Lower lobe of right lung (tissue), 2 donors: ENCODE data around the gene IFIT1B. TPM values are rescaled to one million over a fixed set of nuclear protein-coding genes. Genes with fewer than 3 reads are reported as not detected.
"Not testable (repeated sequence)": the region's sequence is repeated elsewhere in the genome, so short reads cannot be mapped to it uniquely, and the experiment has no call there.

Experiments used
- ATAC-seq, 2 donors: fragments of 200-7000 bp; cut with Tn5 transposase; one replicate each; pipeline ENCODE4 v1.9.1; 2020 to 2022; ENCODE audit warnings: mild to moderate bottlenecking in 2 of 2, moderate library complexity in 2 of 2
- DNase-seq: peaks from one replicate; pipeline ENCODE4 v3.0.0-alpha.2; 2020
- H3K27ac ChIP-seq: fragments of 200-600 bp; one replicate; pipeline ENCODE4 v1.8.0; 2022
- H3K27me3 ChIP-seq: fragments of 200-600 bp; one replicate; pipeline ENCODE4 v1.8.0; 2022; ENCODE audit warnings: low read depth
- H3K36me3 ChIP-seq: fragments of 200-600 bp; one replicate; pipeline ENCODE4 v1.8.0; 2022; ENCODE audit warnings: mild to moderate bottlenecking
- H3K4me1 ChIP-seq: fragments of 200-600 bp; one replicate; pipeline ENCODE4 v1.8.0; 2022
- H3K4me3 ChIP-seq: fragments of 200-600 bp; one replicate; pipeline ENCODE4 v1.8.0; 2022; ENCODE audit warnings: mild to moderate bottlenecking
- H3K9me3 ChIP-seq: fragments of 200-600 bp; one replicate; pipeline ENCODE4 v1.8.0; 2022
- CTCF ChIP-seq: fragments of 200-600 bp; IDR thresholded peaks from one replicate; pipeline ENCODE4 v1.8.0; 2022; ENCODE audit warnings: antibody characterized with exemption, mild to moderate bottlenecking
- intact Hi-C: fragments of 100-400 bp; cut with DNase I; formaldehyde crosslinking; loops from one replicate; pipeline ENCODE4 v1.11.0; 2022
- long read RNA-seq: library from polyadenylated mRNA; unstranded; transcript quantifications from one replicate; pipeline ENCODE4 v2.0.0, GENCODE V29; 2021
- total RNA-seq: library from RNA; stranded (reverse); fragmentation: NEBNext Ultra II Directional; extraction: Animal tissue kit (Norgen Biotek cat#: 25700); gene quantifications from one replicate; pipeline ENCODE4 v1.2.1, GENCODE V29; 2021
- donor health status: DM: no; HTN: yes; CAD: no; lungs with severe emphysema.

The IFIT1B gene, protein sequence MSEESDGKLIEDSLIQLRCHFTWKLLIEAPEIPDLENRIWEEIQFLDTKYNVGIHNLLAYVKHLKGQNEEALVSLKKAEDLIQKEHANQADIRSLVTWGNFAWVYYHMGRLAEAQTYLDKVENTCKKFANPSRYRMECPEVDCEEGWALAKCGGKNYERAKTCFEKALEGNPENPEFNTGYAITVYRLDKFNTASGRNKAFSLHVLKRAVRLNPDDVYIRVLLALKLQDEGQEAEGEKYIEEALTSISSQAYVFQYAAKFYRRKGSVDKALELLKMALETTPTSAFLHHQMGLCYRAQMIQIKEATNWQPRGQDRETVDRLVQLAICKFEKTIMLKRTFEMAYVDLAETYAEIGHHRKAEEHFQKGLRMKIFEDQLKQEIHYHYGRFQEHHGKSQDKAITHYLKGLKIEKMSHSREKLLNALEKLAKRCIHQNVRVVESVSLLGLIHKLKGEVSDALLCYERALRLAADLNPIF
- not detected for total RNA-seq
- long read RNA-seq, partial matches to known transcripts: 0 of 1 reads
- long read RNA-seq, other reads (novel, unspliced or antisense): 1 of 1 reads

GRCh38 chr10:89377705-89378637, at the start of gene IFIT1B:
Gene IFIT1B, plus strand, starts transcription at chr10:89378056. Its CDS starts 80 bp downstream, at chr10:89378136.
- peaks cover 26% of the 10 kb centered on the region for H3K4me1 ChIP-seq
- H3K9me3 ChIP-seq: no peaks in the 10 kb centered on the region
- no peaks in the 10 kb centered on the region for H3K36me3 ChIP-seq
- no peak for ATAC-seq
- H3K27me3 ChIP-seq: no peaks in the 10 kb centered on the region
- no peak within 1 kb of the TSS for H3K4me3 ChIP-seq
- TF ChIP-seq CTCF: no peak
- intact Hi-C loops: no loop called here
- no peak within 1 kb of the TSS for H3K27ac ChIP-seq
- DNase-seq: no peak

GRCh38 chr10:89329151-89329550, 48.7 kb upstream of the IFIT1B start:
- peaks cover 66% of the 10 kb centered on the region for H3K4me1 ChIP-seq
- no peaks in the 10 kb centered on the region for H3K36me3 ChIP-seq
- DNase-seq: no peak
- H3K4me3 ChIP-seq: peak overlapping the region; percentile 55
- no peak for TF ChIP-seq CTCF
- intact Hi-C loops: no loop called here
- ATAC-seq: no peak
- no peaks in the 10 kb centered on the region for H3K27me3 ChIP-seq
- no peaks in the 10 kb centered on the region for H3K9me3 ChIP-seq
- H3K27ac ChIP-seq: peak overlapping the region; percentile 88

GRCh38 chr10:89330014-89330413, 47.8 kb upstream of the IFIT1B start:
- DNase-seq: not testable (repeated sequence)
- H3K4me1 ChIP-seq: peaks cover 75% of the 10 kb centered on the region

DNA sequence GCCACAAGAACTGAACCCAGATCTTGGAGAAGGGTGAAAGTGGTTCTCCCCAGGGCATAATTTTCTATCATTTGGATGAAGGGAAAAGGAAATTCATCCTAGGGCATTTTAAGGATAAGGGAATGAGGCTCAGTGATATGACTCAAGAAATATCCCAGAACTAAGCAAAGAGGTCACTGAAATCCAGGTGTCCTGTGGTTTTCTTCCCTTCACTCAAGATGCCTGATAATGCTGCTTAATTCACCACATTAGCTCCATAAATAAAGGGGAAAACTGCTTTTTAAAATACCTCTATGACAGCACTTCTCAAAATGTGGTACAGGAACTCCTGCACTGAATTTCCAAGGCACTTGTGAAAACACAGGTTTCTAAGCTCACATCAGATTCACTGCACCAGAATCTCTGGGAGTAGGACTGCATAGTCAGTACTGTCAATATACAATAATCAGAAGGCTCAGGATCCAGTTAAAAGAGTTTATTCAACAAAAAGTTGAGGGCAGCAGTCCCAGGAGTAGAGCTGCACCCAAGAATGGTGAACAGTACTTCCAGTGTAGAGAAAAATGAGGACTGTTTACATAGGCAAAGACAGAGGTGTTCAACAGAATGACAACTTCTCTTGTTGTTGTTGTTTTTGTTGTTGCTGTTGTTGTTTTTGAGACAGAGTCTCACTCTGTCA, 47.2 kb upstream of the IFIT1B start:
- ATAC-seq: no peak
- TF ChIP-seq CTCF: no peak
- H3K9me3 ChIP-seq: no peaks in the 10 kb centered on the region
- peak overlapping the region; percentile 55 for H3K4me3 ChIP-seq
- peak overlapping the region; percentile 2 for H3K27ac ChIP-seq
- intact Hi-C loops: no loop called here
- no peak for DNase-seq
- H3K36me3 ChIP-seq: no peaks in the 10 kb centered on the region
- H3K4me1 ChIP-seq: peaks cover 82% of the 10 kb centered on the region
- no peaks in the 10 kb centered on the region for H3K27me3 ChIP-seq

More at GRCh38 chr10:89330014-89330413, 47.8 kb upstream of the IFIT1B start:
- H3K27me3 ChIP-seq, intact Hi-C loops, H3K36me3 ChIP-seq, H3K9me3 ChIP-seq, ATAC-seq: not testable (repeated sequence)
- Histone ChIP-seq H3K27ac (peak overlapping the region; percentile 25), H3K4me3 (peak overlapping the region; percentile 55)

GRCh38 chr10:89331487-89332122, 46.3 kb upstream of the IFIT1B start:
- H3K9me3 ChIP-seq, DNase-seq, H3K36me3 ChIP-seq, ATAC-seq, H3K27me3 ChIP-seq, intact Hi-C loops: not testable (repeated sequence)
- H3K27ac ChIP-seq: peak overlapping the region; percentile 85
- peak overlapping the region; percentile 55 for H3K4me3 ChIP-seq
- peaks cover 85% of the 10 kb centered on the region for H3K4me1 ChIP-seq
